HPDE6-E6E7 (cell line): Measurements from ENCODE around the gene SMIM35.
"Not testable (repeated sequence)": the region's sequence is repeated elsewhere in the genome, so short reads cannot be mapped to it uniquely, and the experiment has no call there.

Experiments
- DNase-seq: peaks from one replicate; pipeline ENCODE4 v3.0.0; 2011; ENCODE audit warnings: missing footprints; ENCODE audit errors: extremely low spot score

SMIM35 gene

GRCh38 chr11:118080296-118080695 is 6.5 kb downstream of the SMIM35 start:
- DNase-seq = no peak

DNA sequence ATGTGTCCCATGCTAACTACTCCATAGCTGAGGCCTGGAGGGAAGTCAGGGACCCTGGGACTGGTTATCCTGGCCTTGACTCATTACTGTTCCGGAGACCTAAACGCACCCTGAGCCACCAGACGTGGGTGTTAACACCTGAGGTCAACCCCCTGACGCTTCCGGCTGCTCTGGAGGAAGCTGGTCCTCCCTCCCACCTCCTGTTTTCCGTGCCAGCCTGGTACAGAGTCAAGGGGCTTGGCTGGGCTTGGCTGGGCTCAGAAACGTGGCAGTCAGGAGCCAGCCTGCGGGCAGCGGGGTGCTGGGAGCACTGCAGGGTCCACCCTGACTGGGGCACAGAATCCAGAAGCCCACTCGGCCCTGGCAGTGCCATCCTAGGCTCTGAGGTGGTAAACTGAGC is 7.3 kb downstream of the SMIM35 start:
- no peak for DNase-seq

GRCh38 chr11:118078911-118079411 is 7.8 kb downstream of the SMIM35 start:
- no peak for DNase-seq

DNA sequence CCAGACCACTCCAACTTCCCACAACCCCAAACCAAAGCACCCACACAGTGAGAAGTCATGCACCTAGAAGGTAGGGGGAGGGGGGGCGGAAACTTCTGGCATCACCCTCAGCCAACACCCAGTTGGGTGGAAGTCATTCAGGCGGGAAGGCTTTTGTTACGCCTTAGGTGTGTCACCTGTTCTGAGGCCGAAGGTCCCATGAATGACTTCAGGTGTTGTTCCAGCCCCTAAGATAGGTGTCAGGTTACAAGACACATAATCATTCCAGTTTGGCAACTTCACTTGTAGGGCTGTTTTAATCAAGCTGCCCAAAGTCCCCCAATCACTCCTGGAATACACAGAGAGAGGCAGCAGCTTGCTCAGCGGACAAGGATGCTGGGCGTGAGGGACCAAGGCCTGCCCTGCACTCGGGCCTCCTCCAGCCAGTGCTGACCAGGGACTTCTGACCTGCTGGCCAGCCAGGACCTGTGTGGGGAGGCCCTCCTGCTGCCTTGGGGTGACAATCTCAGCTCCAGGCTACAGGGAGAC is 9.9 kb downstream of the SMIM35 start, which contains the start of gene TMPRSS4:
TSS of gene TMPRSS4 (plus strand) at position 325 of the 528 bp plus-strand sequence. CDS start 225 bp downstream, outside the sequence.
- DNase-seq = peak; percentile 92

DNA sequence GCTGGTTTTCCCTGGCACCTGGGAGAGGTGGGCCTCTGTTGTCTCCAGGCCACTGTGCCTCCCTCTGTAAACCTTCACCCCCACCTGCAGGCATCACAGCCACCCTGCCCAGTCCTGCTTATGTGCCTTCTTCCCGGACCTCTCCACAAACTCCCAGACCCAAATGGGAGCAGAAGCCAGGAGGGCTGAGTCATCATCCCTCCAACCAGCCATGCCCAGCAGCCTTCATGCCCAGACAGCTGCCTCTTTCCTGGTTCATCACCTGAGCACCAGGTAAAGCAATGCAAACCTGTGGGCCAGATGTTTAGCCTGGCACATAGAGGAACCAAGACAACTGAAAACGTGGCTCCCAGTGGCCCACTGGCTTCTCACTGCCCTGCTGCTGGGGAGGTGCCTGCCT is 12.0 kb downstream of the SMIM35 start:
- DNase-seq = peak; percentile 97

- DNase-seq = no peak
Measured at GRCh38 chr11:118074091-118074685, 12.6 kb downstream of the SMIM35 start.

GRCh38 chr11:118073554-118073953 is 13.2 kb downstream of the SMIM35 start:
- no peak for DNase-seq

DNA sequence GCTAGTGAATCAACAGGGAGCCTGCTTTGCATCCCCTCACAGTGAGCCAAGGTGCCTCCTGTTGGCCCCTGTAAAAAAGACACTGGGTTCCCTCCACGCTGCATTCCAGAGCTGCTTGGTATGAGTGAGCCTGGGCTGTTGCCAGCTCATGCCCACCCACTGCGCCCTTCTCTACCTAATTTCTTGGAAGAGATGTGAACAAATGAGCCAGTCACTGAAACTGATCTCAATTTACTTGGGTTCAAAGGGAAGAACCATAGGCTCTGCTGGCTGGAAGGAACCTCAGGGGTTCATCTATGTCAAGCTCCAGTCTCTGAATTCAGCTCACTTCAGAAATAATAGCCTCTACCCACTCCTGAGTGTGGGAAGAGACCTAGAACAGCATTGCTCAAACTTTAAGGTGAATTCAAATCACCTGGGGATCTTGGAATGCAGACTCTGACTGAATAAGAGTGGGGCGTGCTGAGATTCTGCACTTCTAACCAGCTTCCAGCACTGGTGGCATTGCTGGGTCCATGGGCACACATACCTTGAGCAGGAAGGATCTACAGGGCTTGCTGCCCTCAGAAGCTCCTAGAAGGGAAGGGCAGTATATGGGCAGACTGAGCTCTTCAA is 15.2 kb downstream of the SMIM35 start:
- no peak for DNase-seq

DNA sequence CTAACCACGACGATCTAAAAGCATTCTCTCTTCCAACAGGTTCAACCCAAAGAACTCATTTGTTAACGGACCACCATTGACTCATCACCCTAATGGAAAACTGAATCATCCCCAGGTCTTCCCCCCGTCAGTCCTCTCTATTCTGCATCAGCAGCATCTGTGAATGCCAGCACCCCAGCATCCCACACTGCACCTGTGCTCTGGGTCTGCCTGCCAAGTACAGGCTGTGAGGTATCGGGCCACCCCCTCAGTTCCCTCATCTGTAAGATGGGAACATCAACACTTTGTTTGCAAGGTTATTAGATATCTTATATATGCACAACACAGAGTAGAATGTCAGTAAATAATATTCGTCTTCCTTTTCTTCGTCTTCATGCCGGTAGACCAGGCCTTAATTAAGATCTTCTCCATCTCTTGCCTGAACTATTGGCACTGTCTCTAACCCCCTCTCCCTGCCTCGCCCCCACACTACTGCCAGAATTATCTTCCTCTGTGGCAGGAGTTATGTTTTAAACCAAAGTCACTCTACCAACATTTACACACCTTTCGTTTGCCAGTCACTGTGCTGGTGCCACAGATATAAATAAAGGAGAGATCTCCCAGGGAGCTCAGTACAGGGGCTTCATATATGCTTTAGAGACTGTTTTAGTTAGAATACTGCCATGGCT is 17.7 kb downstream of the SMIM35 start:
- DNase-seq = no peak

GRCh38 chr11:118068206-118068944 is 18.4 kb downstream of the SMIM35 start:
- no peak for DNase-seq

DNA sequence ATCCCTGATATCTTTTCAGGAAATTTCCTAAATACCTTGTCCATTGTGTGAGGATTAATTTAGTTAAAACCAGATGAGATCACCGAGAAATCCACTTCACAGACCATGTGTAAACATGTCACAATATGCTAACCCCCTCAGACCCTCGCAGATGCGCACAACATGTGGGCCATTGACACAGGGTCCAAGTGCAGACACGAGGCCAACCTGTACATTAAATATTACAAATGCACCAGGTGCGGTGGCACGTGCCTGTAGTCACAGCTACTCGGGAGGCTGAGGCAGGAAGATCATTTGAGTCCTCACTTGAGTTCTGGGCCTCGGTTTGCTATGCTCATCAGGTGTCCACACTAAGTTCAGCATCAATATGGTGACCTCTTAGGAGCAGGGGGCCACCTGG is 19.8 kb downstream of the SMIM35 start:
- DNase-seq = no peak

- no peak for DNase-seq
Measured at GRCh38 chr11:118065384-118065783, 21.4 kb downstream of the SMIM35 start.

- no peak for DNase-seq
Measured at GRCh38 chr11:118064956-118065355, 21.8 kb downstream of the SMIM35 start.

GRCh38 chr11:118062631-118063030 is 24.1 kb downstream of the SMIM35 start:
- DNase-seq = not testable (repeated sequence)

DNA sequence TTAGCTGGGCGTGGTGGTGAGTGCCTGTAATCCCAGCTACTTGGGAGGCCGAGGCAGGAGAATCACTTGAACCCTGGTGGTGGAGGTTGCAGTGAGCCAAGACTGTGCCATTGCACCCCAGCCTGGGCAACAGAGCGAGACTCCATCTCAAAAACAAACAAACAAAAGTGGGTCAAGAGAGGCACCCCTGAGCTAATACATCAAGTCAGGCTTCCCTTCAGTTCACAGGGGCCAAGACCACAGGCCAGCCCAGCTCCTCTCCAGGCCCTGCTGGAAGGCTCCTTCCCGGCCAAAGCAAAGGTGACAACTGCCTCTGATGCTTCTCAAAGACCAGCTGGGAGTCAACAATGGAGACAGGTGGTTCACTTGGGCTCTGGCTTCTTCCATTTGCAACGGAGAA is 24.6 kb downstream of the SMIM35 start:
- DNase-seq = not testable (repeated sequence)

DNA sequence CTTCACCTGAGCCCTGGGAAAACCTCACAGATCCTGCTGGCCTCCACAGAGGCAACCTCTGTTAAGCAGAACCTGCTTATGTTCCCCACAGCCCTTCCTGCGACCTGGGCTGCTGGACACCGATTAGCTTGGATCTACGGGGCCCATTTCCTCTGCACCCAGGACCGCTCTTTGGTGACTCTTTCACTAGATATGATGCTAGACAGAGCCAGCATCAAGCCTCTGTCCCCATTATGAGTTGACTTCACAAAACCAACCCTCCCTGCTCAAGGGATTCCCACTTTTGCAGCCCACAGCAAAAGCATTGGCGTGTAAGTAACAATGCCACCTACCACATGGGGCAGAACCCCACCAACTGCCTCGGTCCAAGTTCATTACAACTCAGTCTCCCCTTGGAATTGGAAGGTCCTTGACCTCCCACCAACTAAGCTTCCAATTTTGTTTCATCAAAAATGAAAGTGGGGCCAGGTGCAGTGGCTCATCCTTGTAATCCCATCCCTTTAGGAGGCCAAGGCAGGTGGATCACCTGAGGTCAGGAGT is 25.1 kb downstream of the SMIM35 start:
- DNase-seq = no peak

DNA sequence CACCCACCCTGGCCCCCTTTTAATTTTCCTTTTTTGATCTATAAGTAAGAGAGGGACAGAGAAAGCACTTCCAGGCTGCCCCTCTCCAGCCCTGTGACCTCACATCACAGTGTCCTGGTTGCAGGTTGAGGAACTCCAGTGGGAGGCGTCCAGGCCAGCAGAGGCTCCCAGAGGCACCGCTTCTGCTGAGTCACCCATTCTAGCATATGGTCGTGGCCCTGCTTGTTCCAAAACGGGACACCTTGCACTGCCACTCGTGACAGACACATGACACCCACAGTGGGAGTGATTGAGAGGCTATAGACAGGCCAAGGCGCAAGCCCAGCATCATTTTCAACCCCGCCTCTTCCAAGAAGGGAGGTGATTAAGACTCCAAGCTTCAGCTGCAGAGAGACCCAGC is 25.9 kb downstream of the SMIM35 start:
- no peak for DNase-seq

GRCh38 chr11:118060081-118060661 is 26.6 kb downstream of the SMIM35 start:
- no peak for DNase-seq

DNA sequence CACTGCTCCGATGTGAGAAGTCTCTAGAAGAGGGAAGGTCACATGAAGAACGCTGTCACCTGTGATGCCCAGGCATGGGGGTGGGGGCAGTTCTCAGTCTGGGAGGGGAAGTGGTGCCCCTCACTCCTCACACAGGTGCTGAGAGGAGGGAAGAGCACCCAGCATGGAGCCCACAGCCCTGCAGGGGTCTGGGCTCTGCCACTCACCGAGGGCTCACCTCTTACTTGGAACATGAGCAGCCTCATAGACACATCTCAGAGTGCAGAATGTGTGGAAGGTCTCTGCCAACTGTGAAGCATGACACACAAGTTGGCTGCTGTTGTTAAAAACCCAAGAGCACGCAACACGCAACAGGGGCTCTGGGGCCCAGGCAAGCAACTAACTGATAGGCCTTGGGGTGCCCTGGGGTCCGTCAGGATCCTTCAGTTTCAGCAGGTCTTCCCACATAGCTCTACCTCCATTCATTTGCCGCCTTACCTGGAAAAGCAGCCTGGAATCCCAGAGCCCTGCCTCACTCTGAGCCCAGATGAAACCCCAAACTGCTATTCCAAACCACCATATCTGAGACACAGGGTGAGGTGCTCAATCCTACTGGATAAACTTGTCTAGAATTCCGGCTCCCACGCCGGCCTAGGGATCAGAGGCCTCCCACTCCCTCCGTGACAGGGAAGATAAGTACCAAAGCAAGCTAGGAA is 27.4 kb downstream of the SMIM35 start:
- DNase-seq = no peak

- DNase-seq = no peak
Measured at GRCh38 chr11:118058311-118059245, 28.2 kb downstream of the SMIM35 start.
